ENCODE data around the gene PPP1R15B. TPM values are rescaled to one million over a fixed set of nuclear protein-coding genes. Genes with fewer than 3 reads are reported as not detected.

PPP1R15B gene
- total RNA-seq, 1 donor from 2014 or later, result 46.9 TPM

GRCh38 chr1:204367193-204367858, 44.3 kb downstream of the PPP1R15B start:
- DNase-seq (ENCODE audit: low read depth), result no peak

DNA sequence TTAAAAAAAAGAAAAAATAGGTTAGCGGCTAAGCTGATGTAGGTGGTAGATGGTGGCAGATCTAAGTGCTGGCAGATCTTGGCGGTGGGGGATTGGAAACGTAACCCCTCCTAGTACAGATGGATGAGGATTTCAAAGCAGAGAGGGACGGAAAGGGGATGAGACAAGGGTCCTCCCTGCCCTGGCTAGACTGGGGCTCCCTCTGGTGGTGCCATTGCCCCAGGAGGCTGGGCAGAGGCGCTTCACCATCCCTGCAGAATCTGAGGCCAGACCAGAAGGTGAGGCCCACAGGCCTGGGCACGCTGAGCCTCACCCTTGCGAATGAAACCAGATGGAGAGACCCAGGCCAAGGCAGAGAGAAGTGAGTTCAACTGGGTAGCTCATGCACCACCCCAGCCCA, 44.9 kb downstream of the PPP1R15B start:
- no peak for DNase-seq (ENCODE audit: low read depth)

DNA sequence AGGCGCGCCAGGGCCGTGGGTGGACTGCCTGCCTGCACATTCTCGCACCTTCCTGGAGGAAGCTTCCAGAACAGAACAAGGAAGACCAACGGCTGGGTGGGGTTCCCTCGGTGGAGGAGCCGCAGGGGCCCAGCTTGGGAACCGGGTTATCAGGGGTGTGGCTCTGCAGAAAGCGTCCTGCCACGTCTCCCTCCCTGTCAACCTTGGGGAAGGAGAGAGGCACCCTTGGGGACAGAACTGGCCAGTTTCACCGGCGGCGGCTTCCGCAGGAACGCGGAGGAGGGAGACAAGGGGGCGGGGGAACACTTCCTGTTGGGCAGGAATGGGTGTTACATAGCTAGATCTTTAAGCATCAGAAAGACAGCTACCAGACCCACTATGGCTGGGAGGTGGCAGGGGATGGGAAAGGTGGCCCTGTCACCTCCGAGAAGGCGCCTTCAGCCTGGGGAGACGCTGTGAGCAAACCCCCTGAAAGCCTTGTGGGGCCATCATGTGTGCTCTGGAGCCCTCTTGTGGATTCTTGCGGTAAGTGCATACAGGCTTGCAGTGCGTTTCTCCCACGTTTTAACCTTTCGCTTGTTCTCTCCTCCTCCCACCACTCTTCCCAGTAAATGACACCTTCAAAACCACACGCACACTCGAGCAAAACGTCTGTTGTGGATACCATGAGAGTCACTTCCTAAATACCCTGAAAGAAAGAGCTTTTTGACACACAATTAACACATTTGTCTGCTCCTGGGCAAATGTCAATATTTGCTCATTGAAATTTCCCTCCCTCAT, 48.1 kb downstream of the PPP1R15B start:
- DNase-seq (ENCODE audit: low read depth), result peak; percentile 62

GRCh38 chr1:204362984-204363334, 48.7 kb downstream of the PPP1R15B start:
- DNase-seq (ENCODE audit: low read depth), result no peak

GRCh38 chr1:204361781-204362180, 49.8 kb downstream of the PPP1R15B start:
- no peak for DNase-seq (ENCODE audit: low read depth)

DNA sequence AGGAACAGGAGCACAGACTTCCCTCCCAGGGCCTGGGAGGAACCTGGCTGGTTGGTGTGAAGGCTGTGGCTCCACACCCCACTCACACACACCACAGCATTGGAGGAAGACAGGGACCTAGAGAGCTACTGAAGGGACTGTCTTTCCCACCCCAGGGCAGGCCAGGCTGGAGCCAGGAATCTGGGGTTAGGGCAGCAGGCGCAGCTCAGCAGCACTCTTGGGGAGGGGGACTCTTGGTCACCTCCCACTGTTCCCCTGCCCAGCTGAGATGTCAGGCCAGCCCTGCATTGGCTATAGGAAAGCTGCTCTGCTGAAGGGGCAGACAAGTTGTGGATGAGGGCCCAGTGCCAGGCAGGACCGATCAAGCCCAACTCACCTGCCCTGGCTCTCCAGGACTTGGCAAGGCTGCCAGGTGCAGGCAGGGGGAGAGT, 50.3 kb downstream of the PPP1R15B start:
- no peak for DNase-seq (ENCODE audit: low read depth)

DNA sequence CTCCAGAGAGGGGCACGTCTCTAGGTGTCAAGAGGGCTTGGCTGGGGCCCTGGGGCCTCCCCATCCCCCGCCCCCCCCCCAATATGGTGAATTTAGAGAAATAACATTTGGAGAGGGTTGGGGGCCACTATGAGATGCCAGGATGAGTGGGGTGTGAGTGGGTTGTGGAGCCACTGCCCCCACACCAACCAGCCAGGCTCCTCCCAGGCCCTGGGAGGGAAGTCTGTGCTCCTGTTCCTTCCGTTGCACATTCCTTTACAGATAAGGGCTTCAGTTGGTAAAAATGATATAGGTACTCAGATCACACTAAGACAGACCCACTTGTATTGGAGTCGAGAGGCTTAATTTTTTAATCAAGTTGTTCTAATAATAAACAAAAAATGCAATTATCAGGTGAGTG, 51.3 kb downstream of the PPP1R15B start:
- no peak for DNase-seq (ENCODE audit: low read depth)

GRCh38 chr1:204359474-204360255, 52.0 kb downstream of the PPP1R15B start, which contains the start of gene PLEKHA6:
PLEKHA6 (minus strand) TSS chr1:204359929; CDS start chr1:204273727, 86,202 bp downstream.
- DNase-seq (ENCODE audit: low read depth), result no peak

DNA sequence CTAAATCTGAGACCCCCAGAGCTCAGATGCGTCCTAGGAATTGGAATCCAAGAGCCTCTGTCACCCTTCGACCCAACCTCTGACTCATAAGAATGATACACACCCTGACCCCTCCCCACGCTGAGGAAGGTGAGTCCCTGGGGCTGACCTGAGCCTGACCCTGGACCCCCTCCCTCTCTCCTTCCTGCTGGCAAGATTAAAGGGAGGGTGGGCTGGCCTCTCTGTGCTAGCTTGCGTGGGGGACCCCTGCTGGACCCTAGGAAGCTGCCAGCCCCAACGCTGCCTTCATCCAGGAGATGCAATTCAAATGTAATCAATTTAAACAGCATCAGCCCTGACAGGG, 52.5 kb downstream of the PPP1R15B start:
- DNase-seq (ENCODE audit: low read depth), result no peak

DNA sequence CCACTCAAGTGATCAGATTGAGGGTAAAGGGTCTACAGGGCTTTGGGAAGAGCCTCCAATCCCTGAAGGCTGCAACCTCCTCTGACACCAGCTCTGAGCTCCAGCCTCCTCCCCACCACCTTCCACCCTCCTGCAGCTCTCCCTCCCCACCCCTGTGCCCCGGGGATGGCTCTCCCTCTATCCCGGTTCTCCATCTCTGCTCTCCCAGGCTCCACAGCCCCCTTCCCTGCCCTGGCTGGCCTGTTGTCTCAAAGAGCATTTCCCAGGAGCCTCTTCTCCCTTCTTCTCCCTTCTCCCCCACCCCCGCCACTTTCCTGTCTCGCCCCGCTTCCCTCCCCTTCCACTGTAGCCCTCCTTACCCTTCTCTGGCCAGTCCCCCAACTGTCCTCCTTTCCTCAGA, 53.0 kb downstream of the PPP1R15B start:
- DNase-seq (ENCODE audit: low read depth), result no peak

GRCh38 chr1:204357551-204358490, 53.8 kb downstream of the PPP1R15B start:
- no peak for DNase-seq (ENCODE audit: low read depth)

DNA sequence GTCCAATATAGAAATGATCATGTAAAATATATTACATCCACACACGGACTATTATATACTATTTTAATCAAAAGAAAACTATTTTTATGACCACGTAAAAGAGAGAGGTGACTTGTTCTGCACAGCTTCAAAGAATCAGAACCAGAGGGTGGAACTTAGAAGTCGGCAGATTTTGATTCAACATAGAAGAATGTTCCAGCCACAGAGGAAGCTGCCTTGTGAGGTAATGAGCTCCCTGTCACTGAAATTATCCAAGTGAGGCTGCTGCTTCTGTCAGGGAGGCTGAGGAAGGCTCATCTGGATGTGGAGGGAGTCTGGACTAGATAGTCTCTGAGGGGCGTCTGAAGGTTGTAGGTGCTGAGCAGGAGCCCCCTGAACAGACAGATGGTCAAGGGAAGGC, 54.6 kb downstream of the PPP1R15B start:
- peak; percentile 36 for DNase-seq (ENCODE audit: low read depth)

DNA sequence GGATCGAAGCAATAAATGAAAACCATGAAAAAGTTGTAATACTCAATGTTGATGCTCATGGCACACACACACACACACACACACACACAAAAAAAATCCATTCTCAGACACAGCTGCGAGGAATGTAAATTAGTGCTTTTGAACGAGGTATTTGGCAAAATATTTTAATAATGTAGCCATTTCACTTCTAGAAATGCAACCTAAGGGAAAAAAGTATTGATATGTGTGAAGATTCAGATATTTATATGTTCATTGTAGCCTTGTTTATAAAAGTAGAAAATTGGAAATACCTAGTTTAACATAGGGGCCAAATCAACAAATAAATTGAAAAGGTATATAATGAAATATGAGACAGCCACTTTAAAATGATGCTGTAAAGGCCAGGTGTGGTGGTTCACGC, 55.7 kb downstream of the PPP1R15B start:
- DNase-seq (ENCODE audit: low read depth), result no peak

DNA sequence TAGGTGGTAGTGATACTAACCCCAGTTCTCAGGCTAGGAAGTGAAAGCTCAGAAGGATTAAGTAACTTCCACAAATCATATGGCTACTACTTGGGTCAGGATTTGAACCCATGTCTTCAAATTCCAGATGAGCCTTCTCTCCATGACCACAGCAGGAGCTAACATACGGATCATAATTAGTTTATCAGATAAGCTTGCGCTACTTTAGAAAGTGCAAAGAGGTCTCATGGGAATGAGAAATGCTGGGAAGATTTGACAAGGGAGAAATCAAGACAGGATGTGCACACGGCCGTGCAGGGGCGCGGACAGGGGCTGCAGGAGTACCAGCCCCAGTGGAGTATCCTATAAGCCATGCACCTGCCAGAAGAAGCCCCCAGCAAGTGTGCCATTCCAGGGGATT, 57.0 kb downstream of the PPP1R15B start:
- no peak for DNase-seq (ENCODE audit: low read depth)

Other genes starting within 250 kb of the PPP1R15B start
- not detected in 2 replicates for gene REN, start 245.5 kb downstream of the PPP1R15B start, total RNA-seq
- gene KISS1, start 215.3 kb downstream of the PPP1R15B start, total RNA-seq, result 0.52 TPM in 1 of 2 replicates, not detected in the other
- 0.75 and 2.3 TPM in 2 replicates for gene GOLT1A, start 197.8 kb downstream of the PPP1R15B start, total RNA-seq
- 16.7 and 26.8 TPM in 2 replicates for gene PLEKHA6, start 51.9 kb downstream of the PPP1R15B start, total RNA-seq
- 1.9 and 9.7 TPM in 2 replicates for gene PIK3C2B, start 83.0 kb upstream of the PPP1R15B start, total RNA-seq
- gene MDM4, start 104.6 kb upstream of the PPP1R15B start, total RNA-seq, result 13.7 and 44.5 TPM in 2 replicates